ENCODE measurements around the gene DUSP22.

The DUSP22 gene

GRCh38 chr6:354631-355280, 62.5 kb downstream of the DUSP22 start:
- POLR2A ChIA-PET = no interaction called here
- no peak for DNase-seq (ENCODE audit: low read depth, low spot score)
- CTCF ChIA-PET = no interaction called here
- no peak for TF ChIP-seq CTCF (IDR thresholded peaks at IDR 0.05; ENCODE audit: insufficient read depth, low read length, missing control alignments)
- H3K4me3 ChIP-seq (ENCODE audit: low read depth, low read length) = no peak overlapping the region

GRCh38 chr6:355373-356208, 63.3 kb downstream of the DUSP22 start:
- POLR2A ChIA-PET = no interaction called here
- CTCF ChIA-PET = no interaction called here
- no peak for TF ChIP-seq CTCF (IDR thresholded peaks at IDR 0.05; ENCODE audit: insufficient read depth, low read length, missing control alignments)
- H3K4me3 ChIP-seq (ENCODE audit: low read depth, low read length) = no peak overlapping the region
- no peak for DNase-seq (ENCODE audit: low read depth, low spot score)

DNA sequence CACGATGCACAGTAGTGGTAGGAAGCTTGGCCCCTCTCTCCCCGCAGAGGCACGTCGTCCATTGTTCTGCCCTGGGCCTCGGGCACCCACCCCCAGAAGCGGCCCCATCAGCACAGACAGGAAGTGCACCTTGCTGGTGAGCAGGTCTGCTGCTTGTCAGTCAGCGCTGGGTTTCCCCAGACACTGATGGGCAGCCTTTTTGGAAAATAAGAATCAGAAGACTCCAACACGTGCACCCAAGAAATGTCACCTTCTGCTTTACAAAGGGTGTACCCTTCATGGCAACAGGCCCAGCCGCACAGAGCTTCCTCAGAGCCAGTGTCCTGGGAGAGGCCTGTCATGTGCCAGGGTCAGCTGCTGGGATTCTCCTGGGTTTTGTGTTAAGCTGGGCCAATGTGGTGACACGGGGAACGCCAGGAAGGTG, 64.6 kb downstream of the DUSP22 start:
- no peak overlapping the region for H3K4me3 ChIP-seq (ENCODE audit: low read depth, low read length)
- ChIA-PET POLR2A (no interaction called here), CTCF (no interaction called here)
- no peak for DNase-seq (ENCODE audit: low read depth, low spot score)
- TF ChIP-seq CTCF (IDR thresholded peaks at IDR 0.05; ENCODE audit: insufficient read depth, low read length, missing control alignments) = no peak

DNA sequence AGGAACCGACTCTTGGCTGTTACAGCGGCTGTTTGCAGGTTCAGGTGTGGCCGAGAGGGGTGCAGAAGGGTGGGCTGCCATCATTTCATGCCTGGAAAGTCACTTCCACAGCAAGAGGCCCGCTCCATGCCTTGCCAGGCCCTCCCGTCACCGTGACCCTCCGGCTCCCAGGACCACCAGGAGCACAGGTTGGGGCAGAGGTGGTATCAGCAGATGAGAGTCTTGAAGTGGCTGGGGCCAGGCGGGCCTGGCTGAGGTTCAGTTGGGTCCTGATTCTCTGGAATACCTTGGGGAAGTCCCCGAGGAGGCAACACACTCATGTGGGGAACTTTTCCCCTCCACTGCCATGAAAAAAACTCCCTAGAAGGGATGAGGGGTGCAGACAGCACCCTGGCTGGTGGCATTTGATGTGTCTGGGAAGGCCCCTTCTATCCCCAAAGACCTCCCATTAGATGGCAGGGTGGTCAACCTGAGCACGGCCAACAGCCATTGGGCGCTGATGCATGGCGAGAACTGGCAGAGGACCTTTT, 65.0 kb downstream of the DUSP22 start:
- ChIA-PET CTCF (no interaction called here), POLR2A (no interaction called here)
- TF ChIP-seq CTCF (IDR thresholded peaks at IDR 0.05; ENCODE audit: insufficient read depth, low read length, missing control alignments) = no peak
- DNase-seq (ENCODE audit: low read depth, low spot score) = no peak
- no peak overlapping the region for H3K4me3 ChIP-seq (ENCODE audit: low read depth, low read length)

DNA sequence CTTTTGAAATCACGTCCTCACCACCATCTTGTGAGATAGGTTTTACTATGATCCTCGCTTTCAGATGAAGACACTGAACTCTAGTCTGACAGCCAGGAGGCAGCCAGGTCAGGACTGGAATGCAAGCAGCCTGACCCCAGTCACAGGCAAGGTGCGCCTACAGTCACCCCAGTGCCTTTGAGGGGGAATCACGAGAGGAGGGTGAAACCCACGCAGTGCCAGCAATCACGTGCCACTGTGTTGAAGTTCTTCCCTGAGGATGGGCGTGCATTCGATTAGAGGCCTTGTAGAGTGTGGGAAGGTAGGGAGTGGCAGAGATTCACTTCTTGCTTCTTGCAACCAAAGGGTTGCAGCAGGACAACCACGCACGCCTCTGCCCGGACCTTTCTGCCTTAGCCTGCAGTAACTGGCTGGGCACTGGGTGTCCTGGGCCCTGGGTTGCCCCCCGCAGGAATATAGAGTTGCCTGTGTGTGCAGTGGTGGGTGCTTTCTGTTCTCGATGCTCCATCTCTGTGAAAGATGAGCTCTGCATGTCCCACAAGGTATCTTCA, 65.6 kb downstream of the DUSP22 start:
- ChIA-PET CTCF (no interaction called here), POLR2A (no interaction called here)
- no peak for DNase-seq (ENCODE audit: low read depth, low spot score)
- no peak for TF ChIP-seq CTCF (IDR thresholded peaks at IDR 0.05; ENCODE audit: insufficient read depth, low read length, missing control alignments)
- H3K4me3 ChIP-seq (ENCODE audit: low read depth, low read length) = no peak overlapping the region

- POLR2A ChIA-PET = no interaction called here
- TF ChIP-seq CTCF (IDR thresholded peaks at IDR 0.05; ENCODE audit: insufficient read depth, low read length, missing control alignments) = no peak
- H3K4me3 ChIP-seq (ENCODE audit: low read depth, low read length) = no peak overlapping the region
- CTCF ChIA-PET = interaction anchor here (1.2 kb wide), 1 partner anchor 10 kb away, joined by 3 read pairs; no protein-coding TSS in a partner anchor
- DNase-seq (ENCODE audit: low read depth, low spot score) = no peak
Measured at GRCh38 chr6:358432-358831, 66.1 kb downstream of the DUSP22 start.

Measured in AG04449 (cell line).